Measurements from ENCODE around the gene GRPR.
"Not testable (repeated sequence)": the region's sequence is repeated elsewhere in the genome, so short reads cannot be mapped to it uniquely, and the experiment has no call there.

Gene GRPR

GRCh38 chrX:16144420-16144819, 21.1 kb downstream of the GRPR start:
- H3K79me2 ChIP-seq (ENCODE audit: control insufficient read depth, insufficient read depth, low read length), result no peaks in the 10 kb centered on the region
- WGBS (ENCODE audit: extremely low coverage, insufficient coverage, low lambda C conversion rate), result no CpG with 5 or more reads among the region's 2 CpGs

GRCh38 chrX:16145093-16145492, 21.7 kb downstream of the GRPR start:
- not testable (repeated sequence) for H3K4me2 ChIP-seq (ENCODE audit: low read length); H3K9ac ChIP-seq (ENCODE audit: low read length); H2BK5ac ChIP-seq (ENCODE audit: low read length); H2BK120ac ChIP-seq (ENCODE audit: low read depth, low read length); H4K5ac ChIP-seq (ENCODE audit: low read length); H3K79me2 ChIP-seq (ENCODE audit: control insufficient read depth, insufficient read depth, low read length); H3K4ac ChIP-seq (ENCODE audit: low read depth, low read length); H2BK15ac ChIP-seq (replicated peaks; ENCODE audit: low read depth); H3K56ac ChIP-seq (ENCODE audit: low read length); H3K36me3 ChIP-seq (ENCODE audit: control insufficient read depth, insufficient read depth, low read length); H3K4me3 ChIP-seq (ENCODE audit: low read length); H3K4me1 ChIP-seq (ENCODE audit: control insufficient read depth, low read depth, low read length); H3K27ac ChIP-seq (ENCODE audit: low read depth, low read length); H3K23ac ChIP-seq (ENCODE audit: low read length); H3K18ac ChIP-seq (ENCODE audit: low read length); H3K79me1 ChIP-seq (ENCODE audit: low read length); H3K27me3 ChIP-seq (ENCODE audit: insufficient read depth, low read length, poor library complexity); H2AK5ac ChIP-seq (ENCODE audit: low read length); DNase-seq; H4K8ac ChIP-seq (ENCODE audit: low read depth, low read length)
- WGBS (ENCODE audit: extremely low coverage, insufficient coverage, low lambda C conversion rate), result no CpG with 5 or more reads among the region's 1 CpG

More at GRCh38 chrX:16144420-16144819, 21.1 kb downstream of the GRPR start:
- Histone ChIP-seq H2BK120ac (ENCODE audit: low read depth, low read length) (no peak overlapping the region), H3K18ac (ENCODE audit: low read length) (no peak overlapping the region), H3K27me3 (ENCODE audit: insufficient read depth, low read length, poor library complexity) (no peaks in the 10 kb centered on the region), H3K36me3 (ENCODE audit: control insufficient read depth, insufficient read depth, low read length) (no peaks in the 10 kb centered on the region), H3K4me1 (ENCODE audit: control insufficient read depth, low read depth, low read length) (no peaks in the 10 kb centered on the region), H4K5ac (ENCODE audit: low read length) (no peak overlapping the region), H3K79me1 (ENCODE audit: low read length) (no peaks in the 10 kb centered on the region), H3K9ac (ENCODE audit: low read length) (no peak overlapping the region), H3K4me2 (ENCODE audit: low read length) (no peak overlapping the region), H2AK5ac (ENCODE audit: low read length) (no peak overlapping the region), H3K56ac (ENCODE audit: low read length) (no peak overlapping the region), H3K23ac (ENCODE audit: low read length) (no peak overlapping the region), H3K4me3 (ENCODE audit: low read length) (no peak overlapping the region), H2BK15ac (replicated peaks; ENCODE audit: low read depth) (no peak overlapping the region), H3K4ac (ENCODE audit: low read depth, low read length) (no peak overlapping the region), H2BK5ac (ENCODE audit: low read length) (no peak overlapping the region), H4K8ac (ENCODE audit: low read depth, low read length) (no peak overlapping the region), H3K27ac (ENCODE audit: low read depth, low read length) (no peak overlapping the region)
- no peak for DNase-seq

- H2BK15ac ChIP-seq (replicated peaks; ENCODE audit: low read depth), result no peak overlapping the region
- H3K4me3 ChIP-seq (ENCODE audit: low read length), result no peak overlapping the region
- H2BK5ac ChIP-seq (ENCODE audit: low read length), result no peak overlapping the region
Observed at GRCh38 chrX:16145656-16146055, 22.3 kb downstream of the GRPR start.

GRCh38 chrX:16148896-16149295, 25.5 kb downstream of the GRPR start:
- Histone ChIP-seq H3K56ac (ENCODE audit: low read length) (no peak overlapping the region), H3K9ac (ENCODE audit: low read length) (no peak overlapping the region), H3K27me3 (ENCODE audit: insufficient read depth, low read length, poor library complexity) (no peaks in the 10 kb centered on the region), H4K5ac (ENCODE audit: low read length) (no peak overlapping the region), H3K4me2 (ENCODE audit: low read length) (no peak overlapping the region), H3K36me3 (ENCODE audit: control insufficient read depth, insufficient read depth, low read length) (peaks cover 2% of the 10 kb centered on the region), H3K27ac (ENCODE audit: low read depth, low read length) (no peak overlapping the region), H3K4ac (ENCODE audit: low read depth, low read length) (no peak overlapping the region), H2BK5ac (ENCODE audit: low read length) (no peak overlapping the region), H3K79me1 (ENCODE audit: low read length) (no peaks in the 10 kb centered on the region), H3K4me3 (ENCODE audit: low read length) (no peak overlapping the region), H3K4me1 (ENCODE audit: control insufficient read depth, low read depth, low read length) (no peaks in the 10 kb centered on the region), H2BK120ac (ENCODE audit: low read depth, low read length) (no peak overlapping the region), H3K23ac (ENCODE audit: low read length) (no peak overlapping the region), H3K79me2 (ENCODE audit: control insufficient read depth, insufficient read depth, low read length) (no peaks in the 10 kb centered on the region), H3K18ac (ENCODE audit: low read length) (peak overlapping the region; percentile 10), H4K8ac (ENCODE audit: low read depth, low read length) (no peak overlapping the region), H2BK15ac (replicated peaks; ENCODE audit: low read depth) (no peak overlapping the region), H2AK5ac (ENCODE audit: low read length) (no peak overlapping the region)
- WGBS (ENCODE audit: extremely low coverage, insufficient coverage, low lambda C conversion rate), result no CpG with 5 or more reads among the region's 3 CpGs
- no peak for DNase-seq

More at GRCh38 chrX:16145656-16146055, 22.3 kb downstream of the GRPR start:
- no peak overlapping the region for H3K4me2 ChIP-seq (ENCODE audit: low read length)
- no peak overlapping the region for H2AK5ac ChIP-seq (ENCODE audit: low read length)
- no peaks in the 10 kb centered on the region for H3K79me1 ChIP-seq (ENCODE audit: low read length)
- no peak for DNase-seq
- no peak overlapping the region for H2BK120ac ChIP-seq (ENCODE audit: low read depth, low read length)
- H3K27me3 ChIP-seq (ENCODE audit: insufficient read depth, low read length, poor library complexity), result no peaks in the 10 kb centered on the region
- H3K79me2 ChIP-seq (ENCODE audit: control insufficient read depth, insufficient read depth, low read length), result no peaks in the 10 kb centered on the region
- H3K4me1 ChIP-seq (ENCODE audit: control insufficient read depth, low read depth, low read length), result no peaks in the 10 kb centered on the region
- no peak overlapping the region for H3K23ac ChIP-seq (ENCODE audit: low read length)
- no peak overlapping the region for H3K9ac ChIP-seq (ENCODE audit: low read length)
- H3K18ac ChIP-seq (ENCODE audit: low read length), result no peak overlapping the region
- no peak overlapping the region for H4K8ac ChIP-seq (ENCODE audit: low read depth, low read length)
- no peaks in the 10 kb centered on the region for H3K36me3 ChIP-seq (ENCODE audit: control insufficient read depth, insufficient read depth, low read length)
- H3K4ac ChIP-seq (ENCODE audit: low read depth, low read length), result no peak overlapping the region
- no peak overlapping the region for H3K56ac ChIP-seq (ENCODE audit: low read length)
- H3K27ac ChIP-seq (ENCODE audit: low read depth, low read length), result no peak overlapping the region
- H4K5ac ChIP-seq (ENCODE audit: low read length), result no peak overlapping the region

- Histone ChIP-seq H3K36me3 (ENCODE audit: control insufficient read depth, insufficient read depth, low read length) (peaks cover 7% of the 10 kb centered on the region), H2BK120ac (ENCODE audit: low read depth, low read length) (no peak overlapping the region), H3K4me1 (ENCODE audit: control insufficient read depth, low read depth, low read length) (no peaks in the 10 kb centered on the region), H3K4me3 (ENCODE audit: low read length) (no peak overlapping the region), H2AK5ac (ENCODE audit: low read length) (no peak overlapping the region), H2BK5ac (ENCODE audit: low read length) (no peak overlapping the region), H3K56ac (ENCODE audit: low read length) (no peak overlapping the region), H3K79me1 (ENCODE audit: low read length) (no peaks in the 10 kb centered on the region), H3K4ac (ENCODE audit: low read depth, low read length) (no peak overlapping the region), H3K79me2 (ENCODE audit: control insufficient read depth, insufficient read depth, low read length) (no peaks in the 10 kb centered on the region), H4K5ac (ENCODE audit: low read length) (no peak overlapping the region), H3K23ac (ENCODE audit: low read length) (no peak overlapping the region), H3K9ac (ENCODE audit: low read length) (no peak overlapping the region), H3K18ac (ENCODE audit: low read length) (no peak overlapping the region), H3K27ac (ENCODE audit: low read depth, low read length) (no peak overlapping the region), H3K27me3 (ENCODE audit: insufficient read depth, low read length, poor library complexity) (no peaks in the 10 kb centered on the region), H2BK15ac (replicated peaks; ENCODE audit: low read depth) (no peak overlapping the region), H4K8ac (ENCODE audit: low read depth, low read length) (no peak overlapping the region), H3K4me2 (ENCODE audit: low read length) (no peak overlapping the region)
- no peak for DNase-seq
- WGBS (ENCODE audit: extremely low coverage, insufficient coverage, low lambda C conversion rate), result no CpG with 5 or more reads among the region's 5 CpGs
Observed at GRCh38 chrX:16155581-16156096, 32.3 kb downstream of the GRPR start.

GRCh38 chrX:16156692-16157331, 33.4 kb downstream of the GRPR start:
- Histone ChIP-seq H4K5ac (ENCODE audit: low read length) (no peak overlapping the region), H3K23ac (ENCODE audit: low read length) (no peak overlapping the region), H2BK15ac (replicated peaks; ENCODE audit: low read depth) (no peak overlapping the region), H2BK5ac (ENCODE audit: low read length) (no peak overlapping the region), H3K9ac (ENCODE audit: low read length) (no peak overlapping the region), H3K79me1 (ENCODE audit: low read length) (no peaks in the 10 kb centered on the region), H3K79me2 (ENCODE audit: control insufficient read depth, insufficient read depth, low read length) (no peaks in the 10 kb centered on the region), H3K4ac (ENCODE audit: low read depth, low read length) (no peak overlapping the region), H3K56ac (ENCODE audit: low read length) (no peak overlapping the region), H2AK5ac (ENCODE audit: low read length) (no peak overlapping the region), H3K27me3 (ENCODE audit: insufficient read depth, low read length, poor library complexity) (no peaks in the 10 kb centered on the region), H3K18ac (ENCODE audit: low read length) (no peak overlapping the region), H3K4me3 (ENCODE audit: low read length) (no peak overlapping the region), H3K27ac (ENCODE audit: low read depth, low read length) (no peak overlapping the region), H2BK120ac (ENCODE audit: low read depth, low read length) (no peak overlapping the region), H3K36me3 (ENCODE audit: control insufficient read depth, insufficient read depth, low read length) (peaks cover 7% of the 10 kb centered on the region), H3K4me2 (ENCODE audit: low read length) (no peak overlapping the region), H4K8ac (ENCODE audit: low read depth, low read length) (no peak overlapping the region), H3K4me1 (ENCODE audit: control insufficient read depth, low read depth, low read length) (no peaks in the 10 kb centered on the region)
- WGBS (ENCODE audit: extremely low coverage, insufficient coverage, low lambda C conversion rate), result 100% methylated on average over 1 of the region's 5 CpGs
- no peak for DNase-seq

Measured in mesendoderm (in vitro differentiated cells).